ENCODE results near the gene GPR12.

Gene GPR12

GRCh38 chr13:26742691-26743358 lies 17.8 kb downstream of the GPR12 start:
- Histone ChIP-seq H3K27ac (ENCODE audit: low read length) (no peak overlapping the region), H3K4me3 (ENCODE audit: low read length) (no peak overlapping the region), H2AFZ (ENCODE audit: low read length) (no peak overlapping the region), H3F3A (ENCODE audit: insufficient read depth, low read length) (no peaks in the 10 kb centered on the region), H3K36me3 (replicated peaks; ENCODE audit: insufficient read depth, low read length) (no peaks in the 10 kb centered on the region), H3K9me2 (replicated peaks; ENCODE audit: insufficient read depth, low read length) (no peaks in the 10 kb centered on the region), H3K4me1 (ENCODE audit: low read length) (no peaks in the 10 kb centered on the region), H3K4me2 (ENCODE audit: low read depth, low read length) (no peak overlapping the region), H4K20me1 (ENCODE audit: insufficient read depth, low read length) (no peaks in the 10 kb centered on the region), H3K9ac (ENCODE audit: low read length) (no peak overlapping the region), H3K79me2 (ENCODE audit: low read length) (no peaks in the 10 kb centered on the region), H3K27me3 (replicated peaks; ENCODE audit: insufficient read depth, low read length) (no peaks in the 10 kb centered on the region), H3K9me3 (replicated peaks; ENCODE audit: insufficient read depth, low read length) (no peaks in the 10 kb centered on the region)
- DNase-seq: no peak
- TF ChIP-seq EZH2 (optimal IDR thresholded peaks at IDR 0.05; ENCODE audit: low read depth, low read length): no peak
- no peak for TF ChIP-seq EZH2phosphoT487 (IDR thresholded peaks at IDR 0.05; ENCODE audit: low read length)
- TF ChIP-seq CTCF (IDR thresholded peaks at IDR 0.05; ENCODE audit: low read length): no peak

GRCh38 chr13:26735677-26736076 lies 24.9 kb downstream of the GPR12 start:
- Histone ChIP-seq H3K4me1 (ENCODE audit: low read length) (no peaks in the 10 kb centered on the region), H3K4me3 (ENCODE audit: low read length) (no peak overlapping the region), H3K27ac (ENCODE audit: low read length) (no peak overlapping the region), H3K9me2 (replicated peaks; ENCODE audit: insufficient read depth, low read length) (no peaks in the 10 kb centered on the region), H3K4me2 (ENCODE audit: low read depth, low read length) (no peak overlapping the region), H3F3A (ENCODE audit: insufficient read depth, low read length) (no peaks in the 10 kb centered on the region), H3K9me3 (replicated peaks; ENCODE audit: insufficient read depth, low read length) (no peaks in the 10 kb centered on the region), H3K9ac (ENCODE audit: low read length) (no peak overlapping the region), H3K36me3 (replicated peaks; ENCODE audit: insufficient read depth, low read length) (no peaks in the 10 kb centered on the region), H2AFZ (ENCODE audit: low read length) (no peak overlapping the region), H3K79me2 (ENCODE audit: low read length) (no peaks in the 10 kb centered on the region), H3K27me3 (replicated peaks; ENCODE audit: insufficient read depth, low read length) (no peaks in the 10 kb centered on the region), H4K20me1 (ENCODE audit: insufficient read depth, low read length) (no peaks in the 10 kb centered on the region)
- TF ChIP-seq CTCF (IDR thresholded peaks at IDR 0.05; ENCODE audit: low read length) (no peak), EZH2phosphoT487 (IDR thresholded peaks at IDR 0.05; ENCODE audit: low read length) (no peak), EZH2 (optimal IDR thresholded peaks at IDR 0.05; ENCODE audit: low read depth, low read length) (no peak)
- no peak for DNase-seq

GRCh38 chr13:26727633-26728032 lies 33.0 kb downstream of the GPR12 start:
- Histone ChIP-seq H3K27me3 (replicated peaks; ENCODE audit: insufficient read depth, low read length) (no peaks in the 10 kb centered on the region), H3K9ac (ENCODE audit: low read length) (no peak overlapping the region), H3K4me2 (ENCODE audit: low read depth, low read length) (no peak overlapping the region), H3K9me3 (replicated peaks; ENCODE audit: insufficient read depth, low read length) (no peaks in the 10 kb centered on the region), H3K4me1 (ENCODE audit: low read length) (no peaks in the 10 kb centered on the region), H3K36me3 (replicated peaks; ENCODE audit: insufficient read depth, low read length) (no peaks in the 10 kb centered on the region), H3K27ac (ENCODE audit: low read length) (no peak overlapping the region), H3K79me2 (ENCODE audit: low read length) (no peaks in the 10 kb centered on the region), H2AFZ (ENCODE audit: low read length) (no peak overlapping the region), H3K4me3 (ENCODE audit: low read length) (no peak overlapping the region), H4K20me1 (ENCODE audit: insufficient read depth, low read length) (no peaks in the 10 kb centered on the region), H3K9me2 (replicated peaks; ENCODE audit: insufficient read depth, low read length) (no peaks in the 10 kb centered on the region), H3F3A (ENCODE audit: insufficient read depth, low read length) (no peaks in the 10 kb centered on the region)
- no peak for DNase-seq
- no peak for TF ChIP-seq CTCF (IDR thresholded peaks at IDR 0.05; ENCODE audit: low read length)
- TF ChIP-seq EZH2phosphoT487 (IDR thresholded peaks at IDR 0.05; ENCODE audit: low read length): no peak
- no peak for TF ChIP-seq EZH2 (optimal IDR thresholded peaks at IDR 0.05; ENCODE audit: low read depth, low read length)

Measured in MM.1S (cell line).